ENCODE data around the gene TRIM2. TPM values are rescaled to one million over a fixed set of nuclear protein-coding genes. Genes with fewer than 3 reads are reported as not detected.

The TRIM2 gene
- total RNA-seq, 1 experiment from 2014 or later, result 7.0 TPM

GRCh38 chr4:153233761-153234371, 29.6 kb downstream of the TRIM2 start:
- Histone ChIP-seq H3K36me3 (no peaks in the 10 kb centered on the region), H3K27me3 (no peaks in the 10 kb centered on the region), H3K9me3 (no peaks in the 10 kb centered on the region), H3K4me3 (no peak overlapping the region)
- peak; percentile 54 for DNase-seq

- no peaks in the 10 kb centered on the region for H3K36me3 ChIP-seq
- H3K9me3 ChIP-seq, result no peaks in the 10 kb centered on the region
- no peak overlapping the region for H3K4me3 ChIP-seq
- no peak for DNase-seq
- H3K27me3 ChIP-seq, result no peaks in the 10 kb centered on the region
Observed at GRCh38 chr4:153234885-153235284, 30.6 kb downstream of the TRIM2 start.

GRCh38 chr4:153238135-153238919, 34.1 kb downstream of the TRIM2 start:
- DNase-seq, result no peak

GRCh38 chr4:153239409-153239808, 35.2 kb downstream of the TRIM2 start:
- Histone ChIP-seq H3K27me3 (no peaks in the 10 kb centered on the region), H3K4me3 (no peak overlapping the region), H3K36me3 (no peaks in the 10 kb centered on the region), H3K9me3 (no peaks in the 10 kb centered on the region)
- DNase-seq, result no peak

More at GRCh38 chr4:153238135-153238919, 34.1 kb downstream of the TRIM2 start:
- Histone ChIP-seq H3K9me3 (no peaks in the 10 kb centered on the region), H3K27me3 (no peaks in the 10 kb centered on the region), H3K4me3 (no peak overlapping the region), H3K36me3 (no peaks in the 10 kb centered on the region)

GRCh38 chr4:153241295-153241694, 37.1 kb downstream of the TRIM2 start:
- no peaks in the 10 kb centered on the region for H3K36me3 ChIP-seq
- no peak overlapping the region for H3K4me3 ChIP-seq
- H3K27me3 ChIP-seq, result no peaks in the 10 kb centered on the region
- no peaks in the 10 kb centered on the region for H3K9me3 ChIP-seq
- DNase-seq, result no peak

- no peaks in the 10 kb centered on the region for H3K9me3 ChIP-seq
- no peaks in the 10 kb centered on the region for H3K36me3 ChIP-seq
- no peak overlapping the region for H3K4me3 ChIP-seq
- no peaks in the 10 kb centered on the region for H3K27me3 ChIP-seq
- DNase-seq, result no peak
Observed at GRCh38 chr4:153241970-153242838, 38.0 kb downstream of the TRIM2 start.

- Histone ChIP-seq H3K27me3 (no peaks in the 10 kb centered on the region), H3K9me3 (no peaks in the 10 kb centered on the region), H3K36me3 (no peaks in the 10 kb centered on the region), H3K4me3 (no peak overlapping the region)
- no peak for DNase-seq
Observed at GRCh38 chr4:153242839-153243324, 38.6 kb downstream of the TRIM2 start.

- Histone ChIP-seq H3K27me3 (no peaks in the 10 kb centered on the region), H3K9me3 (no peaks in the 10 kb centered on the region), H3K36me3 (no peaks in the 10 kb centered on the region), H3K4me3 (no peak overlapping the region)
- DNase-seq, result no peak
Observed at GRCh38 chr4:153243468-153243867, 39.2 kb downstream of the TRIM2 start.

- H3K9me3 ChIP-seq, result no peaks in the 10 kb centered on the region
- no peaks in the 10 kb centered on the region for H3K27me3 ChIP-seq
- no peaks in the 10 kb centered on the region for H3K36me3 ChIP-seq
- DNase-seq, result no peak
- H3K4me3 ChIP-seq, result no peak overlapping the region
Observed at GRCh38 chr4:153244969-153245368, 40.7 kb downstream of the TRIM2 start.

- DNase-seq, result no peak
- no peaks in the 10 kb centered on the region for H3K9me3 ChIP-seq
- no peak overlapping the region for H3K4me3 ChIP-seq
- H3K27me3 ChIP-seq, result no peaks in the 10 kb centered on the region
- H3K36me3 ChIP-seq, result no peaks in the 10 kb centered on the region
Observed at GRCh38 chr4:153245775-153246174, 41.5 kb downstream of the TRIM2 start.

- Histone ChIP-seq H3K27me3 (no peaks in the 10 kb centered on the region), H3K9me3 (no peaks in the 10 kb centered on the region), H3K4me3 (no peak overlapping the region), H3K36me3 (no peaks in the 10 kb centered on the region)
- no peak for DNase-seq
Observed at GRCh38 chr4:153246446-153247115, 42.3 kb downstream of the TRIM2 start.

GRCh38 chr4:153247116-153247490, 42.9 kb downstream of the TRIM2 start:
- Histone ChIP-seq H3K36me3 (no peaks in the 10 kb centered on the region), H3K4me3 (no peak overlapping the region), H3K27me3 (no peaks in the 10 kb centered on the region), H3K9me3 (no peaks in the 10 kb centered on the region)
- no peak for DNase-seq

- H3K27me3 ChIP-seq, result no peaks in the 10 kb centered on the region
- H3K36me3 ChIP-seq, result no peaks in the 10 kb centered on the region
- DNase-seq, result no peak
- no peaks in the 10 kb centered on the region for H3K9me3 ChIP-seq
- peak overlapping the region; percentile 44 for H3K4me3 ChIP-seq
Observed at GRCh38 chr4:153248641-153249198, 44.5 kb downstream of the TRIM2 start.

GRCh38 chr4:153249199-153250041, 45.2 kb downstream of the TRIM2 start:
- Histone ChIP-seq H3K27me3 (no peaks in the 10 kb centered on the region), H3K4me3 (peak overlapping the region; percentile 44), H3K9me3 (no peaks in the 10 kb centered on the region), H3K36me3 (no peaks in the 10 kb centered on the region)
- peak; percentile 53 for DNase-seq

GRCh38 chr4:153252122-153252521, 47.9 kb downstream of the TRIM2 start:
- Histone ChIP-seq H3K27me3 (no peaks in the 10 kb centered on the region), H3K9me3 (no peaks in the 10 kb centered on the region), H3K36me3 (no peaks in the 10 kb centered on the region), H3K4me3 (no peak overlapping the region)
- DNase-seq, result no peak

- H3K9me3 ChIP-seq, result no peaks in the 10 kb centered on the region
- H3K36me3 ChIP-seq, result no peaks in the 10 kb centered on the region
- H3K4me3 ChIP-seq, result no peak overlapping the region
- H3K27me3 ChIP-seq, result no peaks in the 10 kb centered on the region
- DNase-seq, result no peak
Observed at GRCh38 chr4:153255233-153255632, 51.0 kb downstream of the TRIM2 start.
